GM19193 (cell line): ENCODE results near the gene SFMBT2.

Experiments used
- POLR2A ChIP-seq: IDR thresholded peaks from 4 replicates; pipeline ENCODE4 v1.6.1; 2011; ENCODE audit not compliant: insufficient read depth, insufficient read length; ENCODE audit errors: extremely low read depth

The SFMBT2 gene

GRCh38 chr10:7434378-7434777 is 23.5 kb upstream of the SFMBT2 start:
- no peak for TF ChIP-seq POLR2A

DNA sequence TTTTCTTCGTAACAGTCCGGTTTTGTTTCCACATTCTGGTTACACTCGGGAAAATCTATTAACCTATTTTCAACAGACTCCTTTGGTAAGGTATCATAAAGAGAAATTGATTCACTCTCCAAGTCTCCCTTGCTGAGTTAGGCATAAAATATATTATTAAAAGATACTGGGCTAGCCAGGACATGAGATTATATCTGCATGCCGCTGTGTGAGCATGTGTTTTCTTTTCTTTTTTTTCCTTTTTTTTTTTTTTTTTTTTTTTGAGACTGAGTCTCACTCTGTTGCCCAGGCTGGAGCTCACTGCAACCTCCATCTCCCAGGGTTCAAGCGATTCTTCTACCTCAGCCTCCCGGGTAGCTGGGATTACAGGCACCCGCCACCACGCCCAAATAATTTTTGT is 23.0 kb upstream of the SFMBT2 start:
- TF ChIP-seq POLR2A, result no peak

DNA sequence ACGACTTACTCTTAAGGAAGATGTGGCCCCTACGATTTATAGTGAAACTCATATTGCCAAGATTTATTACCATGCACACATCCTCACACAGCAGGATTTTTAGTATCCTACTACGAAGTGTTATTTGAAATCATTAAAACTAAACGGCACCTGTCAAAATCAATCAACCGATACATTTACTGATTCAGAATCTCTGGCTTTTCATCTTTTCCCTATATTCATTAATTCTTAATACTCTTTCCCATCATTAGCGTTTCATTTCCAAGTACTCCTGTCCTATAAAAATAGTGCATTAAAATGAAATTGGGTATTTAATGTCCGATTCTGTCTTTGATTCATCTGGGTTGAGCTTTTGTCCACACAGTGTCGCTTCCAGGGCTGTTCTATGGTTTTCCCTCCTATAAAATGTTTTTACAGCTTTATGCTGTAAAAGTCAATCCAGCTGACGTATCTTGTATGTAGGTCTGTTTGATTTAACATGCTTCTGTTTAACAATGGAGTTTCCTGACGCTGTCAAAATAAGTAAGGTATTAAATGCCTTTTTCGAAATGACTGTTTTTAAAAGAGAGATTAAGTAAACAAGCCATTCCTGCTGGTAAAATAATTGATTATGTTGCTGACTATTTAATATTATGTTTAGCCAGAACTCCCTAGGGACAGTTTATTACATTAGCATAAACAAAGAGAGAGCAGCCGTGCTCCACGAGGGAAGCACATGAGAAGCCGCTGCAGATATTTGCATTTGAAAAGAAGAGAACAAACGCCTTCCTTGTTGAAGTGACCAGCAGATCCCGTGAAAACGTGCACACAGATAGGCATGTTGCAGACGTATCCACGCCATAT is 22.3 kb upstream of the SFMBT2 start:
- no peak for TF ChIP-seq POLR2A

DNA sequence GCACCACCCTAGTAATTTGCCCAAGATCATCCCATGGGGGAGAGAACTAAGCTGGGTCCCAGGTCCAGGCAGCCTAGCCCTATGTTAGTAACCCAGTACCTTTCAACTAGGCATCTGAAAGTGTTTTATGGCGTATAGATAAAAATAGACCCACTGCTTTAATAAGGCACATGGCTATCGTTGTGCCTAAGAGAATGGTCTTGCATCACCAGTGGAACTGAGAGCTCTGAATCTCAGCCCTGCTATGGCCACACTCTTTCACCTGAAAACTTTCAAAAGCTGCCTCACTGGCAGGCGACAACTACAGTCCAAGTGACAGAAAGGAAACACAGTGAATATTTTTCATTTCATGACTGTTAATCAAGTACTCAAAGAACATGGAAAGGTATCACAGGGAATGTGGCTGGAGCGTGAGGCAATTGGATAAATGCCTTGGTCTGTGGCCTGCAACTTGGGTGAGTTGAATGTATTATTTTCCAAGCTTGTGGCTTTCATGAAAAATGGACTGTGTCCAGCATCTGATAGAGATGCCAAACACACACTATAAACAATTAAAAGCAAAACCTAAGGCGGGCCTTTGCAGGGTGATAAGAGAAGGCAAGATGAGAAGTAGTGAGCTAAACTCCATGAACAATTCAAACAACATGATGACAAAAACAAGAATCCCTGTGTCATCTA is 18.0 kb upstream of the SFMBT2 start:
- no peak for TF ChIP-seq POLR2A

DNA sequence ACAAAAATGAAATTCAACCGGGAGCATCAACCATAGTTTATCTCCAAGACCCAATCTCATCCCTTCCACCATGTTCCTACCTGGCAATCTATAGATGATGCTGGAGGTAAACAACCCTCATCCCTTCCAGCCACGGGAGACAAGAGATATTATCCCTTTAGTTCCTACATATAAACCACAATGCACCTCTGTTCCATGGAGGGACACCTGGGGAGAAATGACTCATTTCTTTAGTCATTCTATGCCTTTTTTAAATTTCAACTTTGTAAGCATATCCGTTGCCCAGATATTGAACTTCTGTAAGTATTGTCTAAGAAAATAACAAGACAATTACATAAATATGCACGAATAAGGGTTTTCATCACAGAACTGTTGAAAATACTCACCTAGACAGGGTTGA is 15.5 kb upstream of the SFMBT2 start:
- no peak for TF ChIP-seq POLR2A

DNA sequence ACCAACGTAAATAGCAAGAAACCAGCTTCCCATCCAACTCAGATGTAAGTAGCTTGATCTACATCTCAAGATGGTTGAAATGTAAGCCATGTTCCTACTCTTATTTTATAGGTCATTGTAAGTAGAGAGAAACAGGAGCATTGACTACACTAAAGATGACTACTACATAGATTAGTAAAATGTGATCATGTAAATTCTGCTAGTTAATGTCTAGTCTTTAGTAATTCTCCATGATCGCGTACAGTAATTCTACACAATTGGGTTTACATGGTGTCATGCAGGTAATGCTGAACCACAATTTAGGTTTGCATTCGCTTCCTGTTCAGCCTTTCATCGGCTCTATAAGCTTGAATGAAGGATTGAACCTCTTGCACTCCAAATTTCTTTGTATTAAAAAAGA is 14.9 kb upstream of the SFMBT2 start:
- no peak for TF ChIP-seq POLR2A

DNA sequence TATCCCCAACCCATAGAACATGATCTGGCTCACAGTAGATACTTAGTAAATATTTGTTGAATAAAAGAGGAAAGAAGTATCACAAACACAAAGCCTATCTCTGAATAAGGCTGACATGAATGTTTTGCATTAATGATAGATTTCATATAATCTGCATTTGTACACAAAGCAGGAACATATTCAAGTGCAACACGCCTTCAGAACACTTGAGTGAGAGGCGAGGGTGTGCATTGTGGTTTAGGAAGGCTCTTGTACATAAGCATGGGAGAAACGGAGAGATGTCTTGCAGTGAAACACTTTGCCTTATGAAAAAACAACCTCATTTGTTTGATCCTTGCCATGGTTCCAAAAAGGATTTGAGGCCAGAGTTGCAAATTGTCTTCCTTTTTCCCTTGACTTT is 14.1 kb upstream of the SFMBT2 start:
- no peak for TF ChIP-seq POLR2A

DNA sequence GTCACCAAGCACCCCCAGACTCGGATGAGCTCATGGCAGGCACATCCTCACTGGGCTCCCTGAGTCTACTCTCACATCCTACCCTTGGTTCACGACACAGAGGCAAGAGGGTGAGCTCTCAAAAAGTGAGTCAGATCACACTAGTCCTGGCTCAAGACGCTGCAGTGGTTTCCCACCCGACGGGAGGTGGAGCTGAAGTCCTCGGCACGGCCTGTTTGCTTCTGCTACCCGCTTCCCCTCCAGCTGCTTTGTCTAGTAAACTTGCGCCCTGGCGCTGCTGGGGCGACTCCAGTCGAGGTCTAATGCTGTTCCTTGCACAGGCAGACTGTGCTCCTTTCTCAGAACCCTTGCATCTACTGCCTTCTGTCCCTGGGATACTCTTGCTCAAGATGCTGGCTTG is 13.5 kb upstream of the SFMBT2 start:
- TF ChIP-seq POLR2A, result no peak

DNA sequence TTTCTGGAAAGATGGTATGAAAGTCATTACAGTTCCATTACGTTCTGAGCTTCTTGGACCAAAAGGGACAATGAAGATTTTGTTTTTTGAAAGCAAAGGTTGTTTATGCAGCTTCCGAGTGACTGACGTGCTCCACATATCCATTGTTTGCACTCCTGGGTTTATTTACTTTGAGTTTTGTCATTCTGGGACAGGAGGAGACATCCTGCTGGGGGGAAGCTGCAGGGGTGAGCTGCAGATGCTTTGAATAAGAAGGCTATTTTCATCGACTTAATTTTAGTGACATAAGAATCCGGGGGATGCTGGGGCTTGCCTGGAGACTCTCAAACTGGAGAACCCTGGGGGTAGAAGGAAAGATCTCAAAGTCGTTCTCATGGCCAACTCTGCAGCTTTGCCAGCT is 12.7 kb upstream of the SFMBT2 start:
- TF ChIP-seq POLR2A, result no peak

DNA sequence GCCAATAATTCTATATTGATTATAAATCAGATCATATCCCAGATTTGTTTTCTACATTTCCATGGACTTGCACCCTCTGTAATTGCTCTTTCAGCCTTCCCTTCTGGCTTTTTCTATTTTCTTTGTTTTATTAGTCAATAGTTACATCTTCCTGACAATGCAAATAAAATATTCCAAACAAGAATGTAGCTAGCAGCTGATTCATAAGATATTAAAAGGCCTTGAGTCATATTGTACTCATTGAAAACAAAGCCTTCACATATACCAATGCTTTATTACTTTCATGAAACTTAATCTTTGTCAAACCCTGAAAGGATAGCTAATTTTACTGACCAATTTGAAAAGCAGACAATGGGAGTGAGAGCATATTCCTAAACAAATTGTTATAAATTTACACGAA is 10.7 kb upstream of the SFMBT2 start:
- TF ChIP-seq POLR2A, result no peak

GRCh38 chr10:7419998-7420397 is 9.2 kb upstream of the SFMBT2 start:
- TF ChIP-seq POLR2A, result no peak

DNA sequence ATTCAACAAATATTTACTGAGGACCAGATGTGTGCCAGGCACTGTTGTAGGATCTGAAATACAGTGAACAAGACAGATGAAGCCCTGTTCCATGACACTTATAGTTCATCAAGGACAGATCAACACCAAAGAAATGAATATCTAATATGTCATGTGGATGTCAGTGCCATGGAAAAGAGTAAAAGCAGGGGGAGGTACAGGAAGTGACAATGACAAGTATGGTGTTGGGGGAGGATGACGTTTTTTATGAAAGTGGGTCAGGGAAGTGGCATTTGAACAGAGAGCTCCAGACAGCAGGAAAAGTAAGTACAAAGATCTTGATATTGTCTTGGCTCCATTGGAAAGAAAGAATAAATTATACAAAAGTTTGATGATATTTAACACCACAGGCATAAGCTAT is 7.0 kb upstream of the SFMBT2 start:
- no peak for TF ChIP-seq POLR2A

GRCh38 chr10:7417103-7417623 is 6.3 kb upstream of the SFMBT2 start:
- TF ChIP-seq POLR2A, result no peak

GRCh38 chr10:7414766-7415165 is 3.9 kb upstream of the SFMBT2 start:
- TF ChIP-seq POLR2A, result no peak

DNA sequence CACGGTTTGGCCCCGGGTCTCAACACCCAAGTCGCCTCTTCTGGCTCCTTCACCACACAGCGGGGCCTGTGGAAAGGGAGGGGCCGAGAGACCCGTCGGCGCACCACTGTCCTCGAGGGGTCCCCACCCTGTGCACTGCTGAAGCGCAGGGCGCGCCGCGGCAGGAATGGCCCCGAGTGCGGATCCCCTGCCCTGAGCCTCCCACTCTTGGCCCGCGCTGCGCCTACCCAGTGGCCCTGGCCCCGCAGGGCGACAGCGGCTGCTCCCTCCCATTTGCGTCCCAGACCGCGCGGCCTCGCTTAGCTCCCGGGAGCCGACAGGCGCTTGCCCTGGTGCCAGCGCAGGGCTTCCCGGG is 2.1 kb upstream of the SFMBT2 start:
- no peak for TF ChIP-seq POLR2A
